ENCODE results near the gene PGAM2. TPM values are rescaled to one million over a fixed set of nuclear protein-coding genes. Genes with fewer than 3 reads are reported as not detected.

PGAM2 gene
- total RNA-seq, 1 experiment from 2014 or later: 2.4 TPM

GRCh38 chr7:44103566-44103922 lies 38.2 kb upstream of the PGAM2 start:
- no peak for DNase-seq (ENCODE audit: low spot score)
- TF ChIP-seq FOXP1 (CRISPR knock-in tag; IDR thresholded peaks at IDR 0.05; ENCODE audit: borderline replicate concordance): 0 out of 2 replicates have a peak, but pooled peaks have one; percentile 12
- TF ChIP-seq CREB1 (CRISPR knock-in tag; IDR thresholded peaks at IDR 0.05): no peak
- CTCF ChIA-PET: no interaction called here
- H3K36me3 Mint-ChIP-seq: 0 out of 2 replicates have a peak, but pooled peaks cover 2% of the 10 kb centered on the region
- POLR2A ChIA-PET: no interaction called here
- H3K9me3 Mint-ChIP-seq: no peaks in the 10 kb centered on the region
- peaks cover 15% of the 10 kb centered on the region for H3K4me1 Mint-ChIP-seq
- ATAC-seq: no peak; the same call in 1 of the 2 replicates
- no peak overlapping the region for H3K27ac Mint-ChIP-seq
- peak overlapping the region; percentile 69 for H3K4me3 Mint-ChIP-seq
- H3K27me3 Mint-ChIP-seq (ENCODE audit: low read depth): peaks cover 27% of the 10 kb centered on the region

GRCh38 chr7:44102846-44103565 lies 37.6 kb upstream of the PGAM2 start:
- Mint-ChIP-seq H3K4me3 (peak overlapping the region; percentile 69), H3K9me3 (no peaks in the 10 kb centered on the region), H3K36me3 (0 out of 2 replicates have a peak, but pooled peaks cover 2% of the 10 kb centered on the region), H3K27me3 (ENCODE audit: low read depth) (peaks cover 27% of the 10 kb centered on the region), H3K27ac (no peak overlapping the region), H3K4me1 (peaks cover 15% of the 10 kb centered on the region)
- TF ChIP-seq NR3C1 (CRISPR knock-in tag; conservative IDR thresholded peaks at IDR 0.05; ENCODE audit: low read depth) (no peak), ZNF263 (CRISPR knock-in tag; IDR thresholded peaks at IDR 0.05; ENCODE audit: low read depth) (no peak), NR2C2 (CRISPR knock-in tag; IDR thresholded peaks at IDR 0.05) (no peak), E2F5 (CRISPR knock-in tag; IDR thresholded peaks at IDR 0.05) (no peak), PREB (CRISPR knock-in tag; IDR thresholded peaks at IDR 0.05; ENCODE audit: borderline replicate concordance) (no peak), EMX1 (CRISPR knock-in tag; IDR thresholded peaks at IDR 0.05) (no peak), ZNF396 (CRISPR knock-in tag; IDR thresholded peaks at IDR 0.05; ENCODE audit: borderline replicate concordance) (no peak), TEAD1 (CRISPR knock-in tag; IDR thresholded peaks at IDR 0.05) (no peak), RORB (CRISPR knock-in tag; IDR thresholded peaks at IDR 0.05) (no peak), ZNF416 (CRISPR knock-in tag; IDR thresholded peaks at IDR 0.05) (no peak), HMGXB4 (CRISPR knock-in tag; IDR thresholded peaks at IDR 0.05) (no peak)
- ATAC-seq (no peak), DNase-seq (ENCODE audit: low spot score) (no peak)
- CTCF ChIA-PET: no interaction called here
- POLR2A ChIA-PET: no interaction called here

GRCh38 chr7:44101966-44102845 lies 36.8 kb upstream of the PGAM2 start:
- peaks cover 27% of the 10 kb centered on the region for H3K27me3 Mint-ChIP-seq (ENCODE audit: low read depth)
- H3K27ac Mint-ChIP-seq: peak overlapping the region; percentile 34; the same call in 1 of the 2 replicates
- peaks cover 15% of the 10 kb centered on the region for H3K4me1 Mint-ChIP-seq
- no peak for ATAC-seq
- H3K36me3 Mint-ChIP-seq: 0 out of 2 replicates have a peak, but pooled peaks cover 2% of the 10 kb centered on the region
- no peaks in the 10 kb centered on the region for H3K9me3 Mint-ChIP-seq
- no peak for DNase-seq (ENCODE audit: low spot score)
- ChIA-PET CTCF (interaction anchor here (0.6 to 1.0 kb wide), 4 partner anchors 36 to 140 kb away, joined by 3 to 4 read pairs (median 3); no protein-coding TSS in a partner anchor), POLR2A (interaction anchor here (0.6 kb wide), 1 partner anchor 16 kb away, joined by 3 read pairs; no protein-coding TSS in a partner anchor)
- H3K4me3 Mint-ChIP-seq: peak overlapping the region; percentile 16
- no peak for TF ChIP-seq EMX1 (CRISPR knock-in tag; IDR thresholded peaks at IDR 0.05)

Measured in WTC11 (cell line).